ENCODE data around the gene NPPA.

NPPA gene

DNA sequence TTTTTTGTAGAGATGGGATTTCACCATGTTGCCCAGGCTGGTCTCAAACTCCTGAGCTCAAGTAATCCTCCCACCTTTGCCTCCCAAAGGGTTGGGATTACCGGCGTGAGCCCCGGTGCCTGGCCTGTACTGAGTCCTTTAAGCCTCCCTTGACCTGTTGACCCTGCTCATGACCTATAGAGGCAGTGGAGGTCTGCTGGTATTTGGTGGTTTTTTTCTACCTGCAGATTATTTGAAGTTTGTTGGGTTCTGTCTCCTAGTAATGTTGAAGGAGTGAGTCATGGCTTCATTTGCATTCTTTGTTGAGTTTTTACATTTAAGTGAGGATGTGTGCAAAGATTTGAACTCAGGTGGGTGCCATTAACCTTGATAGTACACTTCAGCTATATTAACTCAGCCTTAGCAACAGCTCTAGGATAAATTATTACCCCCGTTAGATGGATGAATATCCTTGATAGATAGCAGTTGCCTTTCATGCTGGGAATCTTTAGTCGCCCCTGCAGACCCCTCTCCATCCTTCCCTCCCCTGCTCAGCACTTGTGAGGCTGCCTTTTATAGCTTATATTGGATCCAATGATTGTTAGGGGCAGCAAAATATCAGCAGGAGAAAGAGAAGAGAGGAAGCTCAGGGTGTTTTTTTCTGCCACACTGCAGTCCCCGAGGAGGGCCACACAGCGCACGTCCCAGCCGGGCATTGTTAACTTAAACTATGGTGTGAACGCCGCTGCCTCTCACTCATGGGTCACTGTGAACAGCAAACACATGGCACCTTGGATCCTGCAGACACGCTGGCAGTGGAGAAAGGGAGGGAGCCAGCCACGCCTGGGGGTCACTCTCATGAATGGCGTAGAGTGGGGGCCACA is 26.0 kb upstream of the NPPA start:
- DNase-seq, result no peak

DNA sequence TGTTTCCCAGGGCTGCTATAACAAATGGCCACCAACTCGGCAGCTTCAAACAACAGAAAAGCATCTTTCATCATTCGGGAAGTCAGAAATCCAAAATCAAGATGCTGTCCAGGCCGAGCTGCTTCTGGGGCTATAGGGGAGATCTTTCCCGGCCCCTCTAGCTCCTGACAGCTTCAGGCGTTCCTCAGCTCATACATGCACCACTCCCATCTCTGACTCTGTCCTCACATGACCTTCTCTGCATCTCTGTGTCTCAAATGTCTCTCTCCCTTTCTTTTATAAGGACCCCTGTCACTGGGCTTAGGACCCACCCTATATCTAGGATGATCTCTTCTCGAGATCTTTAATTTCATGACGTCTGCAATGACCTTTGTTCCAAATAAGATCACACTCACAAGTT is 25.0 kb upstream of the NPPA start:
- DNase-seq, result no peak

- DNase-seq, result no peak
These were observed 22.1 kb upstream of the NPPA start for GRCh38 chr1:11869650-11870207.

GRCh38 chr1:11869104-11869503 is 21.5 kb upstream of the NPPA start:
- DNase-seq, result no peak

DNA sequence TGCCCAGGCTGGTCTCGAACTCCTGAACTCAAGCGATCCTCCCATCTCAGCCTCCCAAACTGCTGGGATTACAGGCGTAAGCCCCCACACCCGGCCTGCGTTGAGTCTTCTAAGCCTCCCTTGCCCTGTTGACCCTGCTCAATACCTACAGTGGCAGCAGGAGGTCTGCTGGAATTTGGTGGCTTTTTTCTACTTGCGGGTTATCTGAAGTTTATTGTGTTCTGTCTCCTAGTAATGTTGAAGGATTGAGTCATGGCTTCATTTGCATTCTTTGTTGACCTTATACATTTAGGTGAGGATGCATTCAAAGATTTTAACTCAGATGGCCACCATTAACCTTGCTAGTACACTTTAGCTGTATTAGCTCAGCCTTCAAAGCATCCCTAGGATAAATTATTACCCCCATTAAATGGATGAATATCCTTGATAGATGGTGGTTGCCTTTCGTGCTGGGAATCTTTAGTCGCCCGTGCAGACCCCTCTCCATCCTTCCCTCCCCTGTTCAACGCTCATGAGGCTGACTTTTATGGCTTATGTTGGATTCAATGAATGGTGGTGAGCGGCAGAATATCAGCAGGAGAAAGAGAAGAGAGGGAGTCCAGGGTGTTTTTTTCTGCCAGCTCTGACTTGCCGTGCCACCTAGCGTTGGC is 20.9 kb upstream of the NPPA start:
- no peak for DNase-seq

- DNase-seq, result peak; percentile 28
These were observed 15.3 kb upstream of the NPPA start for GRCh38 chr1:11862890-11863289.

DNA sequence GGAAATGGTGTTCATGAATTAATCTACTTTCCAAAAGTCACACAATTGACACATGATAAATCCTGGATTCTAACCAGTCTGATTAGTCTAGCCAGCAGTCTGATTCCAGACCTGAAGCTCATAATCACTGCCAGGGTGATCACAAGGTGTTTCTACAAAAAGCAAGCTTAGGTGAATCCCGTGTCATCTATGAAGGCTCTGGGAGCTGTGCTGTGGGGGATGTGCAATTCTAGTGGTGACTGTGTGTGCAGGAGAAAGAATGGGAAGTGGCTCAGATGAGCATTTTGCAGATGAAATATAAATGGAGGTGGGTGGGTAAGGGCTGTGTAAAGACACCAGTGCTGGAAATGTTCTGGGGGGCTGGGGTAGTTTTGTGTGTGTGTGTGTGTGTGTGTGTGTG is 13.0 kb upstream of the NPPA start:
- DNase-seq, result no peak

- no peak for DNase-seq
These were observed 12.5 kb upstream of the NPPA start for GRCh38 chr1:11860083-11860482.

DNA sequence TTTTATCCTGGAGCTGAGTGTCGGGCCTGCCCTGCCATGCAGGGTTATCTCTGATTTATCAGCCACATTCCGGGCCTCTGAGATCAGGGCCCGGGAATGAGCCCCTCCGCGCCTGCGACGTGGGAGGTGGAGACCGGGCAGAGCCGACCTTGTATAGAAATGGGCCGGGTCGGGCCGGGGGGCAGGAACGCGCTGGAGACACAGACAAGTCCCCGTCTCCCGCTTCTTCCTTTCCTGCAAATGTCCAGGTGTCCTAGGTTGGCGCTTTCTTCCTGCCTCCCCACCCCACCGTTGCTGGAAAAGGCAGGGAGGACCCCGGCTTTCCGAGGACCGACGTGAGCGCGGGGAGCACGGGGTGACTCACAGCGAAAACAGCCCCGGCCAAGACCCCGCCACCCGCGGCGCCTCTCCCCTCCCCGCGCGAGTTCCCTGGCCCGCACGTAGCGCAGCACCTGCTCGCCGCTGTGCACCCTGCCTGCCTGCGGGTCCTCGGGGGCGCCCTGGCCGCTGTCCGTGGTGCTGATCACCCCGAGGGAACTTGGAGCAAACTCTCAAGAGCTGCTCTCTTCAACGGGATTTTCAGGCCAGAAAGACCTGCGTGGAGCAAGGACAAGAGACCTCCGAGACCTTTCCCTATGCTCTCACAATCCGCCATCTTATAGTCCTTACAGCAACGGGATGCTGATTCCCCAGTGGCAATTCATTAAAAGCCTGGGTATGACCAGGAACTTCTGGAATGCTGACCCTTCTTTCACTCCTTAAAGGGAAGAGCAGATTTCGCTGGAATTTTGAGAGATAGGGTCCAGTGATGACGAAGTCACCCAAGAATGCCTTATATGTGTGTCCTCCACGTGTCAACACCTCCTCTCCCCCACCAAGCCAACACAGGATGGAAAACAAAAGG is 11.6 kb upstream of the NPPA start:
- no peak for DNase-seq

DNA sequence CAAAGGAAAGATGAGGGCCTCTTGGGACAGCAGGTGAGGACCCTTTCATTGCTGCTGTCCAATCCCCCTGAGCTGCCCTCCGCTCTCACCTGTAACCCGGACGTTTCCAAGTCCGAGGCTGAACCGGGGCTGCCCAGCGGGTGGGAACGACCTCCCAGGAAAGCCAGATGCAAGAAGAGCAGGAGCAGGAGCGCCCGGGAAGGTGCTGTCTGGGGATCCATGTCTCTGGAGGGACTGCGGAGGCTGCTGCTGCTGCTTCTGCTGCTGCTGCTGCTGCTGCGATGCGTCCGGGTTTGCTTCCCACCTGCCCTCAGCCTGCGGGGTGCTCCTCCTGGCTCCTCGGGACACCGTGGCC is 11.0 kb upstream of the NPPA start, which contains the start of gene NPPB:
NPPB (minus strand) TSS at position 333 of the 355 bp plus-strand sequence; CDS start at position 221, 112 bp downstream.
- no peak for DNase-seq

DNA sequence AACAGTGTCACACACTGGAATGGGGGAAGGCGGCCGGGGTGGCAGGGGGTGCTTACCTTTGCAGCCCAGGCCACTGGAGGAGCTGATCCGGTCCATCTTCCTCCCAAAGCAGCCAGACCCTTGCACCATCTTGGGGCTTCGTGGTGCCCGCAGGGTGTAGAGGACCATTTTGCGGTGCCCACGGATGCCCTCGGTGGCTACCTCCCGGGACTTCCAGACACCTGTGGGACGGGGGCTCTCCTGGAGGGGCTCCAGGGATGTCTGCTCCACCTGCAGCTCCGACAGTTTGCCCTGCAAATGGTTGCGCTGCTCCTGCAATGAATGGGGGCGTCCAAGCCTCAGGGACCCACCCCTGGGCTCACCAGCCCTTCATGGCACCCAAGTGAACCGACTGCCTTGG is 10.6 kb upstream of the NPPA start:
- no peak for DNase-seq

DNA sequence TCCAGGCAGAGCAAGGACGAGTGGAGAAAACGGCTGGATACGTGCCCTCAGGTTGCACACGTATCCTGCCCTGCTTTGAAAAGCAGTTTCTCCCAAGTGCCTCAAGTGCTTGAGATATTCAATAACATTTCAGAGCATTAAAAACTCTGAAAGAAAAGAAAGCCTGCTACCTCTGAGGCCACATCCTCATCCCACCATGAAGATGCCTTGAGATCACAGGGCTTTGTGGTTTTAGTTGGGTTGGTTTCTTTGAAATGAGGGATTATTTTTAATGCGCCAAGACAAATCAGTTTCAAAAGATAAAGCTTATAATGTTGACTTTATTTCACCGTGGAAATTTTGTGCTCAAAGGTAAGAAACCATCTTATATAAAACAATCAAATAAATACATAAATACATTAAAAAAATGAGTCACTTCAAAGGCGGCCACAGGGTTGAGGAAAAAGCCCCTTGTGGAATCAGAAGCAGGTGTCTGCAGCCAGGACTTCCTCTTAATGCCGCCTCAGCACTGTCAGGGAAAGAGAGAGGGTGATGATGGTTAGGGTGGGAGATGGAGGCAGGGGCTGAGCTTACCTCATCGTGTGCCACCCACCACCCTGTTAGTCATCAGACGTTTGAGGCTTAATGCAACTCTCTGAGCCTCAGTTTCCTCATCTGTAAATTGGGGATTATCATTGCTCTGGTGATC is 9.7 kb upstream of the NPPA start:
- no peak for DNase-seq

- DNase-seq, result no peak
These were observed 9.1 kb upstream of the NPPA start for GRCh38 chr1:11856698-11857097.

GRCh38 chr1:11855430-11855829 is 7.8 kb upstream of the NPPA start:
- DNase-seq, result no peak

DNA sequence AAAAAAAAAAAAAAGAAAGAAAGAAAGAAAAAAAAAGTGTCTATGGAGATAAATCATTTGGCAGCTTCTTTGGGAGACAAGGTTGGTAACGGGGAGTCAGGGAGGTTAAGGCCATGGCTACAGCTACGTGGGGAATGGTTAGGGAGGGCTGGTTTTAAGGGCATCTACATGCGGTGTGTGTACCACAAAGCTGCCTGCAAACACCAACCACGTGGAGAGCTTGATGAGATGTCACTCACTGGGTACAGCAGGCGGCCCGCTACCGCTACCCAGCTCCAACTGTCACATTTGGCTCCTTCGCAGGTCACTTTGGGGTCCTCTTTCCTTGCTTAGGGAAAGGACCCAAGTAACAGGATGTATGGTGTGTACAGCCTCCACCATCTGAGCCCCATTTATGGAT is 6.9 kb upstream of the NPPA start:
- no peak for DNase-seq

- DNase-seq, result no peak
These were observed 3.6 kb upstream of the NPPA start for GRCh38 chr1:11851180-11851579.

DNA sequence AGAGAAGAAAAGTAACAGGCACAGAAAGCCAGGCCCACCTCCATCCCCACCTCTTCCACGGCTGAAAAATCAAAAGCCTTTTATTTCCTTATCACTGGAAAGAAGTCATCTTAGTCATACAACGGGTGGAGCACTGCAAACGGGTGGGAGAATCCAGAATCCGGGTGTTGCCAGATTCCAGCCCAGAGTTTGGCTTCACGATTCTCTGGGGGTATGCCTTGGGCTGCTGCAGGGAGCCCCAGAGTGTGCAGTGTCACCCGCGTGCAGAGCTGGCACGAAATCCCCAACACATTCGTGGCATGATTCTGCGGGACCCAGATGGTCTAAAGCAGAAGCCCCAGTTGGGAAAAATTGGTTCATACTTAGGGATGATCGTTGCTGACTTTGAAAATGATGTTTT is 2.6 kb upstream of the NPPA start:
- no peak for DNase-seq

GRCh38 chr1:11848373-11848700 is 754 bp upstream of the NPPA start:
- no peak for DNase-seq

GRCh38 chr1:11845641-11846335 is 1.8 kb downstream of the NPPA start:
- no peak for DNase-seq

DNA sequence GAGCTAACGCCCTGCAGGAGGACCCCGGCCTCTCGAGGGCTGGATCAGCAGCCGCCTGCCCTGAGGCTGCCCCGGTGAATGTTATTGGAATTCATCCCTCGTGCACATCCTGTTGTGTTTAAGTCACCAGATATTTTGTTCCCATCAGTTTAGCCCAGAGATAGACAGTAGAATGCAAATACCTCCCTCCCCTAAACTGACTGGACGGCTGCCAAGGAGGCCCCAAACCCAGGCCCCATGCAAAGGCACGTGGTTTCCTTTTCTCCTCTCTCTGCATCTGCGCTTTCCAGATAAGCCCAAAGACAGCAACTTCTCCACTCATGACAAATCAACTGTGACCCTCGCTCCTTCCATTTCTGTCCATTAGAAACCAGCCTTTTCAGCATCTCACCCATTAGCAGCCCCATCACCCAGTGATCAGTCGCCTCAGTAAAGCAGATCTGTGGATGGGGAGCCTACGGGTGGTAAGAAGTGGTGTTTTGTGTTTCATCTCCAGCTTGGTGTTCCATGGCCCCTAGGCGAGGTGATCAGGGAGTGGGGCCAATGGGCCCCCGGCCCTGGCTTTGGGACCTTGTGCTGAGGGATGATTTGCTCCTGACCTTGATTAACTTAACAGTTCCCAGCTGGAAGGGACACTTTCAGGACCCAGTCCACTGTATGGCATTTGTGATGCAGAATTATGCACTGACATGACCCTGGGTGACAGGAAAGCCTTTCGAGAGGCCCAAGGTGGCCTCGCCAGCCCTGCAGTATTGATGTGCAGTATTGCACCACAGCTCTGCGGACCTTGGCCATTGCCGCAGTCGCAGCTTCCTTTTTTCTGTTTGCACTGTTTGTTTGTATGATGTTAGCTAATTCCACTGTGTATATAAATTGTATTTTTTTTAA is 5.2 kb downstream of the NPPA start:
- no peak for DNase-seq

All from DMS153 (cell line).